HG02970 (cell line): ENCODE measurements around the gene NOX4.
"Not testable (repeated sequence)": the region's sequence is repeated elsewhere in the genome, so short reads cannot be mapped to it uniquely, and the experiment has no call there.

Experiments
- ATAC-seq: cut with Tn5 transposase; IDR thresholded peaks from one replicate; pipeline ENCODE4 v1.9.1; 2021; ENCODE audit warnings: mild to moderate bottlenecking, moderate library complexity, moderate number of reproducible peaks; ENCODE audit not compliant: unreplicated experiment, low FRiP score

Gene NOX4

GRCh38 chr11:89321401-89321800 lies 169.8 kb downstream of the NOX4 start:
- no peak for ATAC-seq

GRCh38 chr11:89310607-89311006 lies 180.6 kb downstream of the NOX4 start:
- ATAC-seq = not testable (repeated sequence)

DNA sequence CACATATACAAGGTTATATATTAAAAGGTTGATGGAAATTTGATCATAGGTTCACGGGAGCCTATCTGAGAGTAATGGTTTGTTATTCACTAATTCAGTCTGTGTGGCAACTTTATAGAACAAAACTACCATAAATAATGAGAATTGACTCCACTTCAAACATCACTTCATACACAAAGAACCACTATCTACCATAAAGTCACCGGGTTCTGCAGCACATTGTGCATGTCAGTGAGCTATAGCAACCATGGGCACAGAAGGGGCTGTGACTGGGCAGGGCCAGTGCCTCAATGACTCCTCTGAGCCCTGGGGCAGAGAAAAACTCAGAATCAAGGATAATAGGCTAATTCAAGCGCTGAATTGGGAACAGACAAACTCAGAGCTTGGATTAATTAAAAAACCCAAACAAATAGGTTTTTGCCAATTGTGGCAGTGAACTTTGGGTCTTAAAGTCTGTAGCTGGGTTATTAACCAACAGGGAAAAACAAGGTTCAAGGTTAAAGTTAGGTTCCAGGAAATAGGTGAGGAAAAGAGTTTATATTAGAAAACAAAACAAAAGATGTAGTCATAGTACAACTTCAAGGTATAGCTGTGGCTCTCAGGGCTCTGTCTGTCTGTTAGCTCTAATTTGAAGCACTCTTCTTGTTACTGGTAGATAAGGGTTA lies 181.7 kb downstream of the NOX4 start:
- not testable (repeated sequence) for ATAC-seq

DNA sequence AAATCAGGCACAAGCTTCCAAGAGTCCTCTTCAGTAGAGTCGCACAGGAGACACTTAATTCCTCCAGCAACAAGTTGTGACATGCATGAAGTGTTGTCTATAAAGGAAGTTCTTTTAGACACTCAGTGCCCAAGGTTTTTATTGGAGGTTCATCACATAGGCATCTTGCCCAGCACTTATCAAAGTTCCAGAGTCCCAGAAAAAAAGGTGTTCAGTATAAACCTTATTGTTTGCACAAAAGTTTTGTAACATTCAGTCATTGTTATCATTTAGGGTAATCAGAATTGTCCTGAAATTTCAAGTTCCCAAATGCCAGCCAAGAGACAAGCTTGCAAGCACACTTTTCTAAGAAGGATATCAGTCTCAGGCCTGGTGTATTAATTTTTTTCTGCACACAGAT lies 182.9 kb downstream of the NOX4 start:
- not testable (repeated sequence) for ATAC-seq

- ATAC-seq = not testable (repeated sequence)
These were observed 188.1 kb downstream of the NOX4 start for GRCh38 chr11:89303029-89303428.

GRCh38 chr11:89295023-89295422 lies 196.2 kb downstream of the NOX4 start:
- not testable (repeated sequence) for ATAC-seq

GRCh38 chr11:89293965-89294679 lies 197.1 kb downstream of the NOX4 start:
- ATAC-seq = no peak

DNA sequence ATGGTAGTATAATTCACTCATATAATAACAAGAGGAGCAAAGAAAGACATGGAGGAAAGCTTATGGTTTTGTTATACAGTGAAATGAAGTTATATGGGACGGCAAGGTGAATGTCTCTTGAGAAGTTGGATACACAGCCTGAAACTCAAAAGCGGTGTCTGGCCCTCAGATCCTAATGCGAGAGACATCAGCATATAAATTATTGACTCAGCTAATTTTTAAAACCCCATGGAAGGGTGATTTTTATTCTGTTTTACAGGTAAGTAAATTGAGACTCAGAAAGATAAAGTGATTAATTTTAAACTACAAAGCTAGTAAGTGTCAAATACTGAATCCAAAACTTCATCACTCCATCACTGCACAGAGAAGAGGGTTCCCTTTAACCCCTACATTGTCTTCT lies 203.2 kb downstream of the NOX4 start:
- not testable (repeated sequence) for ATAC-seq

GRCh38 chr11:89286601-89287000 lies 204.6 kb downstream of the NOX4 start:
- not testable (repeated sequence) for ATAC-seq

GRCh38 chr11:89281032-89281677 lies 210.0 kb downstream of the NOX4 start:
- ATAC-seq = not testable (repeated sequence)

DNA sequence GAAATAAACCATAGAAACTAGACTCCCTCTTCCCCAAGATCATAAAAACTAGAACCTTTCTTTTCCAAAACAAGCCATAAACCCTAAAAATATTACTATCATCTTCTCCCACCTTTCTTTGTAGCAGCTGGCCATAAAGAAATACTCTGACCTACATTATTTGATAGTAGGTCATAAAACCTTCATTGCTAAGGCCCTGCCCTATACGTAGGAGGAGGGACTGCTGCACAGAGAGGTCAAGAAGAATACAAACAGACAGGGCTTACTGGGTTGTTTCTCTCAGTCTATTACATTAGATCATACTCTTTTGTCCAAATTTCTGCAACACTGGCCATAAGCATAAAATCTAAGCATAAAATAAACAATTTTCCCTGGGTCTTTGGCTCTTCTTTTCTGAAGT lies 212.0 kb downstream of the NOX4 start:
- no peak for ATAC-seq

DNA sequence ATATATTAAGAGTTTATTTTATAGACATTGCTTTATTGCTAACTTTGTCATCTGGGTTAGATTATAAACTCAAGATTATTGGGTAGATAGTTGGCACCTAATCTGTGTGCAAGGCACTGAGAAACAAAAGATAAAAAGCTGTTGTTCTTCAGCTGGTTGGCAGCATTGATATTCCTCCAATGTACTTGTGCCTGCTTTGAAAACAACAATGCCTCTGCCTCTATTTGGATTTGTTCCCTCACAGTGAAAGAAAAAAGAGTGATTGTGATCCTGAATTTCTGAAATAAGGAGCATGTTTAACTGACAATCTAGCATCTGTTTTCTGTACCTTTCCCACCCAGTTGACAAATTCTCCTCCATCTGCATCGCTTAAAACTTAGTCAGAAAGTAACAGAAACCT lies 215.2 kb downstream of the NOX4 start:
- ATAC-seq = no peak
